ENCODE results near the gene GOLGA8R. TPM values are rescaled to one million over a fixed set of nuclear protein-coding genes. Genes with fewer than 3 reads are reported as not detected.
"Not testable (repeated sequence)": the region's sequence is repeated elsewhere in the genome, so short reads cannot be mapped to it uniquely, and the experiment has no call there.

The GOLGA8R gene
- total RNA-seq, 2 experiments from 2014 or later, result 1.5 to 1.8 TPM

DNA sequence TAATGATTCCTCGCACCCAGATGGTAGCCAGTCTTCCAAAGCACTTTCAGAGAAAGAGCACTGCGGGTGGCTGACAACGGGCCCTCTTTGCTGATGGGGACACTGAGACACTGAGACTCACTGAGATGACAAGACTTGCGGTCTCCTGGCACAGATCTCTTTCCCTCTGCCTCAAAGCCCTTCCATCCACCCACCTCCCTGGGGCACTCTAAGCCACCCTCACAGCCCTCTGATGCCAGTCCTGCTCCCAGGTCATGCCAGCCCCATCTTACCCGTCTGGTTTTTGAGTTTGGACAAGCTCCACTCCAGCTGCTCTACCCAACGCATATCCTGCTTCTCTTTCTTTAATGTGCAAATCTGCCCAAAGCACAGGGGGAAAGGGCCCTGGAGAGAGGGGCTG lies 6.4 kb downstream of the GOLGA8R start:
- H3K9me3 ChIP-seq (ENCODE audit: control insufficient read depth in 1 of 2, insufficient read depth in 1 of 2, low read length in 2 of 2); DNase-seq; H3K9me3 Mint-ChIP-seq; H3K27ac ChIP-seq (ENCODE audit: low read depth in 1 of 2, low read length in 2 of 2); H3K36me3 ChIP-seq (ENCODE audit: insufficient read depth, low read length); H3K4me3 Mint-ChIP-seq; ATAC-seq (ENCODE audit: poor library complexity); H3K27ac Mint-ChIP-seq; POLR2A ChIA-PET; H3K4me1 Mint-ChIP-seq (ENCODE audit: low read depth); H3K4me1 ChIP-seq (ENCODE audit: insufficient read depth, low read length); H3K27me3 Mint-ChIP-seq; H3K36me3 Mint-ChIP-seq (ENCODE audit: low read depth); H3K4me3 ChIP-seq (ENCODE audit: low read length); CTCF ChIA-PET; H3K27me3 ChIP-seq (ENCODE audit: control insufficient read depth in 1 of 2, insufficient read depth in 2 of 2, low read length in 2 of 2); intact Hi-C loops (cut with DNase I, micrococcal nuclease): not testable (repeated sequence)

DNA sequence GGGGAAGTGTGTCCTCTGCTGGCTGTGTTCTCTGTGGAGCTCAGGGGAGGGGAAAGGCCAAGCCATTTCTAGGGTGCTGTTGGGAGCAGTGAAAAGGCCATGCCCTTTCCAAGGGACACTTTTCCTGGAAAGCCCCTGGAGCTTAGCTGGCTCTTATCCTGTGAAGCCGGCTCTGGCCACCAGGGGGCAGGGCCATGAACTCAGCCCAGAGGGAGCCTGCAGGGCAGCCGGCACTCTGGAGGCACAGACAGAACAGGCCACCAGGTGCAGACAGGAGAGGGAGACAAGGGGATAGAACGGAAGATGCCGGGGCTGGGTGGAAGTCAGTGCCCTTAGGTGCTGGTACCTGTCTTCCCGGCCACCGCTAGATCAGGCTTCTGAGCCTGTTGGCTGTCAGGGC lies 15.1 kb downstream of the GOLGA8R start:
- TF ChIP-seq, protein P1, sequence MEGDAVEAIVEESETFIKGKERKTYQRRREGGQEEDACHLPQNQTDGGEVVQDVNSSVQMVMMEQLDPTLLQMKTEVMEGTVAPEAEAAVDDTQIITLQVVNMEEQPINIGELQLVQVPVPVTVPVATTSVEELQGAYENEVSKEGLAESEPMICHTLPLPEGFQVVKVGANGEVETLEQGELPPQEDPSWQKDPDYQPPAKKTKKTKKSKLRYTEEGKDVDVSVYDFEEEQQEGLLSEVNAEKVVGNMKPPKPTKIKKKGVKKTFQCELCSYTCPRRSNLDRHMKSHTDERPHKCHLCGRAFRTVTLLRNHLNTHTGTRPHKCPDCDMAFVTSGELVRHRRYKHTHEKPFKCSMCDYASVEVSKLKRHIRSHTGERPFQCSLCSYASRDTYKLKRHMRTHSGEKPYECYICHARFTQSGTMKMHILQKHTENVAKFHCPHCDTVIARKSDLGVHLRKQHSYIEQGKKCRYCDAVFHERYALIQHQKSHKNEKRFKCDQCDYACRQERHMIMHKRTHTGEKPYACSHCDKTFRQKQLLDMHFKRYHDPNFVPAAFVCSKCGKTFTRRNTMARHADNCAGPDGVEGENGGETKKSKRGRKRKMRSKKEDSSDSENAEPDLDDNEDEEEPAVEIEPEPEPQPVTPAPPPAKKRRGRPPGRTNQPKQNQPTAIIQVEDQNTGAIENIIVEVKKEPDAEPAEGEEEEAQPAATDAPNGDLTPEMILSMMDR (IDR thresholded peaks at IDR 0.05), result peak; percentile 21
- POLR2A ChIA-PET; H3K27me3 ChIP-seq (ENCODE audit: control insufficient read depth in 1 of 2, insufficient read depth in 2 of 2, low read length in 2 of 2); H3K9me3 ChIP-seq (ENCODE audit: control insufficient read depth in 1 of 2, insufficient read depth in 1 of 2, low read length in 2 of 2); H3K36me3 ChIP-seq (ENCODE audit: insufficient read depth, low read length); intact Hi-C loops (cut with DNase I, micrococcal nuclease); H3K27ac Mint-ChIP-seq; H3K27ac ChIP-seq (ENCODE audit: low read depth in 1 of 2, low read length in 2 of 2); H3K4me3 ChIP-seq (ENCODE audit: low read length); H3K4me1 Mint-ChIP-seq (ENCODE audit: low read depth); H3K36me3 Mint-ChIP-seq (ENCODE audit: low read depth); CTCF ChIA-PET; H3K27me3 Mint-ChIP-seq; H3K4me3 Mint-ChIP-seq; H3K9me3 Mint-ChIP-seq; H3K4me1 ChIP-seq (ENCODE audit: insufficient read depth, low read length): not testable (repeated sequence)
- DNase-seq (peak in 11 of 14 experiments; percentile 23 to 64 (median 47)), ATAC-seq (ENCODE audit: poor library complexity) (peak; percentile 59)

DNA sequence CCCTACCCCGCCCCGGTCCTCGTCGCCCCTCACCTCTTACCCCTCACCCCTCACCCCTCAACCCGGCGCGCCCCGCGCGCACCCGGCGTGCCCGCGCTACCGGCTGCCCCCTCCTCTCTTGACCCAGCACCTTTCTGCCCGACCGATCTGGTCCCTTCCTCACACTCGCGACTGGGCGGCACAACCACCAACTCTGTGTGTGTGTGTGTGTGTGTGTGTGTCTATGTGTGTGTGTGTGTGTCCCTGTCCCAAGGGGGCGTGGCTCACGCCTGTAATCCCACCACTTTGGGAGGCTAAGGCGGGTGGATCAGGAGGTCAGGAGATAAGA lies 20.4 kb downstream of the GOLGA8R start:
- H3K27ac Mint-ChIP-seq; intact Hi-C loops (cut with DNase I, micrococcal nuclease); ATAC-seq (ENCODE audit: poor library complexity); H3K4me1 Mint-ChIP-seq (ENCODE audit: low read depth); H3K9me3 ChIP-seq (ENCODE audit: control insufficient read depth in 1 of 2, insufficient read depth in 1 of 2, low read length in 2 of 2); H3K27ac ChIP-seq (ENCODE audit: low read depth in 1 of 2, low read length in 2 of 2); POLR2A ChIA-PET; H3K9me3 Mint-ChIP-seq; H3K4me1 ChIP-seq (ENCODE audit: insufficient read depth, low read length); H3K27me3 Mint-ChIP-seq; H3K4me3 ChIP-seq (ENCODE audit: low read length); H3K27me3 ChIP-seq (ENCODE audit: control insufficient read depth in 1 of 2, insufficient read depth in 2 of 2, low read length in 2 of 2); H3K4me3 Mint-ChIP-seq; DNase-seq; H3K36me3 ChIP-seq (ENCODE audit: insufficient read depth, low read length); CTCF ChIA-PET; H3K36me3 Mint-ChIP-seq (ENCODE audit: low read depth): not testable (repeated sequence)

DNA sequence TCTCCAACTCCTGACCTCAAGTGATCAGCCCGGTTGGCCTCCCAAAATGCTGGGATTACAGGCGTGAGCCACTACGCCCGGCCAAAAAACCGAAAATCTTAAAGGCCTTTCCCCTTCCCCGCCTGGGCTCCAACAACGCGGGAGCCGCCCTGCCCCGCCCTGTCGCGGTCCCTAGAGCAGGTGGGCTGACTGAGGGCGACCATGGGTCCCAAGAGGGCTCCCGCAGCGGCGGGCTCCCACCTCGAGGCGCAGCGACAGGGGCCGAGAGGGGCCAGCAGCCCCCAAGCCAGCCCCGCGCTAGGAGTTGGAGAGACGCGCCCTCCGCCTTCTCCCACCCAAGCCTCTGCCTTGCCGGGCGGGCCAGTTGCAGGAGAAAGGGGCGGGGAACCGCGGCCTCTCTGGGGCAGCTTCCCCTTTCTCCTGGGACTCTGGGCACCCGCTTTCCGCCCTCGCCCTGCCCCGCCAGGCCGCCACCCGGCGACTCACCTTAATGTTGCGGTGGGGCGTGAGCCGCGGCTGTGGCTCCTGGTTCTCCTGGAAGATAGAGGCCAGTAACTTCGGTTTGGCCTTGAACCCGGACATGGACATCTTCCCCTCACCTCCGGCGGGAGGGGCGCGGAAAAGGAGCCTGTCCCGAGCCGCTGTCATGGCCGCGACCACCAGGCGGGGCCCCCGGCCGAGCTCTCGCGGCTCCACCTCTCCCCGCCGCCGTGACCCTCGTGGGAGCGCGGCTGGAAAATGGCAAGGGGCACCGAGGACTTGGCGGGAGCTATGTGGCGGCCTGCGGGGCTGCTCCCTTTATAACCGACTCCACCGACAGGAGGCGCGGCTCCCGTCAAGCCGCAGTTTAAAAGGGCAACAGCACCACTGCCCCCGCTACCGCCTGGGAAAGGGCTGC lies 21.0 kb downstream of the GOLGA8R start, which contains the start of gene CHRFAM7A:
TSS of gene CHRFAM7A (minus strand) at position 775 of the 898 bp plus-strand sequence. CDS start 10,189 bp downstream, outside the sequence.
- H3K27ac Mint-ChIP-seq; H3K9me3 ChIP-seq (ENCODE audit: control insufficient read depth in 1 of 2, insufficient read depth in 1 of 2, low read length in 2 of 2); POLR2A ChIA-PET; DNase-seq; H3K36me3 Mint-ChIP-seq (ENCODE audit: low read depth); H3K36me3 ChIP-seq (ENCODE audit: insufficient read depth, low read length); H3K27me3 Mint-ChIP-seq; H3K9me3 Mint-ChIP-seq; H3K4me3 ChIP-seq (ENCODE audit: low read length); CTCF ChIA-PET; H3K4me1 ChIP-seq (ENCODE audit: insufficient read depth, low read length); H3K27me3 ChIP-seq (ENCODE audit: control insufficient read depth in 1 of 2, insufficient read depth in 2 of 2, low read length in 2 of 2); H3K4me1 Mint-ChIP-seq (ENCODE audit: low read depth); H3K4me3 Mint-ChIP-seq; H3K27ac ChIP-seq (ENCODE audit: low read depth in 1 of 2, low read length in 2 of 2); intact Hi-C loops (cut with DNase I, micrococcal nuclease): not testable (repeated sequence)
- ATAC-seq (ENCODE audit: poor library complexity), result peak; percentile 32

DNA sequence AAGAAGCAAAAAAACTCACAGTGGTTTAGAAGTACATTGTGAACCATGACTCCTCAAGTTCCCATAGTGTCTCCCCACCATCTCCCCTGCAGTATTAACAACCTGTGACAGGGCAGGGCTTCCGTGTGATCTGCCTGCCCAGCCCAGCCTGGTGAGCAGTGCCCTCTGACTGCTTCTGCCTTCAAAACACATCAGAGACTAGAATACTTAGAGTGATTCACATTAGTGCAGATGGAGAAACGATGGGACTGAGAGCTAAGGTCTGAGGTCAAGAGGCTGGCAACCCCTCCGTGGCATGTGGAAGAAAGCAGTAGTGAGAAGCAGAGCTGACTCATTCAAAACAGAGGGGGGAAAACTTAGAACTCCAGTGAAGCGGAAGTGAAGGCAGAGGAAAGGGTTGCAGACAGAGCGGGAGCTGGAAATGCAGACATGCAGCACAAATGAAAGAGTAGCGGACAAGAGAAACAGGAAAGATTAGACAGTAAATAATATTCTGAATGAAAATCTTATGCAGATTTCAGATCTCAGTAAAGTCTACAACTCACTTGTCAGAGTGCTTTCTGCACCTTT lies 27.7 kb downstream of the GOLGA8R start:
- H3K27me3 Mint-ChIP-seq; DNase-seq; POLR2A ChIA-PET; H3K9me3 Mint-ChIP-seq; H3K27ac Mint-ChIP-seq; H3K9me3 ChIP-seq (ENCODE audit: control insufficient read depth in 1 of 2, insufficient read depth in 1 of 2, low read length in 2 of 2); H3K4me3 ChIP-seq (ENCODE audit: low read length); H3K4me3 Mint-ChIP-seq; CTCF ChIA-PET; intact Hi-C loops (cut with DNase I, micrococcal nuclease); H3K27me3 ChIP-seq (ENCODE audit: control insufficient read depth in 1 of 2, insufficient read depth in 2 of 2, low read length in 2 of 2); H3K36me3 ChIP-seq (ENCODE audit: insufficient read depth, low read length); H3K36me3 Mint-ChIP-seq (ENCODE audit: low read depth); ATAC-seq (ENCODE audit: poor library complexity); H3K4me1 ChIP-seq (ENCODE audit: insufficient read depth, low read length); H3K27ac ChIP-seq (ENCODE audit: low read depth in 1 of 2, low read length in 2 of 2); H3K4me1 Mint-ChIP-seq (ENCODE audit: low read depth): not testable (repeated sequence)

DNA sequence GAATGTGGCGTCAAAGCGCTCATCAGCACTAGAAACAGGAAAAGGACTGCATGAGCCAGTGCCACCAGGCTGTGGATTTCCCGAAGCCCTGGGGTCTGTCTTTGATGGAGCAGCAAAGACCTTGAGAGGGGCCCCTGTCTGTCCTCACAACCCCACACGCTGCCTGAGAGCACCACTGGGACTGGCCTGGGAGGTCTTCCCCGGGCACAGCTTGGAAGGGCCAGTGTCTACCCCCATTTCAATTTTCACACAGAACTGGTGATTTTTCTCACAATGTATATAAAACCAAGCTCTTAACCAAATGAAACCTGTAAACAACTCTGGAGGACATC lies 37.0 kb downstream of the GOLGA8R start:
- H3K27ac ChIP-seq (ENCODE audit: low read depth in 1 of 2, low read length in 2 of 2); intact Hi-C loops (cut with DNase I, micrococcal nuclease); H3K27me3 Mint-ChIP-seq; H3K36me3 Mint-ChIP-seq (ENCODE audit: low read depth); H3K27ac Mint-ChIP-seq; H3K4me3 Mint-ChIP-seq; POLR2A ChIA-PET; H3K4me1 Mint-ChIP-seq (ENCODE audit: low read depth); H3K4me3 ChIP-seq (ENCODE audit: low read length); H3K27me3 ChIP-seq (ENCODE audit: control insufficient read depth in 1 of 2, insufficient read depth in 2 of 2, low read length in 2 of 2); ATAC-seq (ENCODE audit: poor library complexity); H3K9me3 Mint-ChIP-seq; H3K9me3 ChIP-seq (ENCODE audit: control insufficient read depth in 1 of 2, insufficient read depth in 1 of 2, low read length in 2 of 2); DNase-seq; H3K4me1 ChIP-seq (ENCODE audit: insufficient read depth, low read length); H3K36me3 ChIP-seq (ENCODE audit: insufficient read depth, low read length); CTCF ChIA-PET: not testable (repeated sequence)

All from CD4-positive, alpha-beta T cell (primary cell).